ENCODE results near the gene KCNF1.

Gene KCNF1

GRCh38 chr2:10931710-10932255 is 20.0 kb downstream of the KCNF1 start:
- H3K27ac ChIP-seq: no peak overlapping the region
- TF ChIP-seq ZFX (IDR thresholded peaks at IDR 0.05): no peak
- no peak for TF ChIP-seq CTCF (conservative IDR thresholded peaks at IDR 0.05)

- TF ChIP-seq ZFX (IDR thresholded peaks at IDR 0.05): no peak
- no peak for TF ChIP-seq CTCF (conservative IDR thresholded peaks at IDR 0.05)
- H3K27ac ChIP-seq: no peak overlapping the region
Measured at GRCh38 chr2:10932345-10933151, 20.8 kb downstream of the KCNF1 start.

GRCh38 chr2:10933700-10934225 is 22.0 kb downstream of the KCNF1 start:
- no peak for TF ChIP-seq CTCF (conservative IDR thresholded peaks at IDR 0.05)
- no peak for TF ChIP-seq ZFX (IDR thresholded peaks at IDR 0.05)
- no peak overlapping the region for H3K27ac ChIP-seq

- H3K27ac ChIP-seq: no peak overlapping the region
- TF ChIP-seq CTCF (conservative IDR thresholded peaks at IDR 0.05) (no peak), ZFX (IDR thresholded peaks at IDR 0.05) (no peak)
Measured at GRCh38 chr2:10934308-10934978, 22.7 kb downstream of the KCNF1 start.

GRCh38 chr2:10934979-10935350 is 23.2 kb downstream of the KCNF1 start:
- no peak overlapping the region for H3K27ac ChIP-seq
- TF ChIP-seq CTCF (conservative IDR thresholded peaks at IDR 0.05): no peak
- no peak for TF ChIP-seq ZFX (IDR thresholded peaks at IDR 0.05)

GRCh38 chr2:10935366-10935918 is 23.7 kb downstream of the KCNF1 start:
- no peak for TF ChIP-seq ZFX (IDR thresholded peaks at IDR 0.05)
- no peak overlapping the region for H3K27ac ChIP-seq

GRCh38 chr2:10935953-10936942 is 24.5 kb downstream of the KCNF1 start:
- H3K27ac ChIP-seq: no peak overlapping the region
- TF ChIP-seq ZFX (IDR thresholded peaks at IDR 0.05): no peak
- no peak for TF ChIP-seq CTCF (conservative IDR thresholded peaks at IDR 0.05)
